Hepatocyte (in vitro differentiated cells): ENCODE measurements around the gene GATAD2A. TPM values are rescaled to one million over a fixed set of nuclear protein-coding genes. Genes with fewer than 3 reads are reported as not detected.

ENCODE experiments used
- DNase-seq: peaks from one replicate; pipeline ENCODE4 v3.0.0-alpha.2; 2016; ENCODE audit warnings: low spot score
- H2AFZ ChIP-seq: fragments of 200-600 bp; sonication (generic); 2 replicates; pipeline ENCODE4 v1.6.0; 2016; ENCODE audit warnings: antibody characterized with exemption, mild to moderate bottlenecking
- H3K27ac ChIP-seq: fragments of 200-600 bp; sonication (generic); 2 replicates; pipeline ENCODE4 v1.5.1; 2016; ENCODE audit warnings: mild to moderate bottlenecking
- H3K27me3 ChIP-seq: fragments of 200-600 bp; sonication (generic); 2 replicates; pipeline ENCODE4 v1.6.1; 2016
- H3K36me3 ChIP-seq: fragments of 200-600 bp; sonication (generic); replicated peaks from 2 replicates; pipeline ENCODE4 v1.5.1; 2016; ENCODE audit warnings: low read depth; ENCODE audit not compliant: insufficient read depth
- H3K4me1 ChIP-seq: fragments of 200-600 bp; sonication (generic); 2 replicates; pipeline ENCODE4 v1.5.1; 2016; ENCODE audit warnings: mild to moderate bottlenecking, moderate library complexity; ENCODE audit not compliant: insufficient read depth
- H3K4me2 ChIP-seq: fragments of 200-600 bp; sonication (generic); 2 replicates; pipeline ENCODE4 v1.6.0; 2016
- H3K4me3 ChIP-seq: fragments of 200-600 bp; sonication (generic); 2 replicates; pipeline ENCODE4 v1.5.1; 2016; ENCODE audit warnings: mild to moderate bottlenecking
- H3K79me2 ChIP-seq: fragments of 200-600 bp; sonication (generic); 2 replicates; pipeline ENCODE4 v1.6.0; 2017; ENCODE audit warnings: mild to moderate bottlenecking
- H3K9me2 ChIP-seq: fragments of 200-600 bp; sonication (generic); replicated peaks from 2 replicates; pipeline ENCODE4 v1.6.0; 2017; ENCODE audit warnings: mild to moderate bottlenecking; ENCODE audit not compliant: insufficient read depth
- H3K9me3 ChIP-seq: fragments of 200-600 bp; sonication (generic); 2 replicates; pipeline ENCODE4 v1.5.1; 2016; ENCODE audit warnings: low read depth, mild to moderate bottlenecking
- H4K20me1 ChIP-seq: fragments of 200-600 bp; sonication (generic); 2 replicates; pipeline ENCODE4 v1.6.0; 2016; ENCODE audit warnings: mild to moderate bottlenecking; ENCODE audit not compliant: insufficient read depth, poor library complexity, severe bottlenecking
- CTCF ChIP-seq: fragments of 200-600 bp; sonication (generic); IDR thresholded peaks from 2 replicates; pipeline ENCODE4 v1.5.1; 2016; ENCODE audit warnings: antibody characterized with exemption, mild to moderate bottlenecking; ENCODE audit not compliant: poor library complexity
- EZH2 ChIP-seq: fragments of 200-600 bp; sonication (generic); IDR thresholded peaks from 2 replicates; pipeline ENCODE4 v1.6.1; 2016; ENCODE audit warnings: antibody characterized with exemption, mild to moderate bottlenecking, borderline replicate concordance
- EZH2phosphoT487 ChIP-seq: fragments of 200-600 bp; sonication (generic); IDR thresholded peaks from one replicate; pipeline ENCODE4 v1.6.1; 2018; ENCODE audit warnings: antibody characterized with exemption, mild to moderate bottlenecking, low read depth, moderate library complexity; ENCODE audit not compliant: unreplicated experiment, severe bottlenecking
- WGBS: methylation state at CpG from one replicate; pipeline ENCODE4 v1.1.6; 2016; ENCODE audit warnings: low lambda C conversion rate; ENCODE audit errors: missing lambda C conversion rate; 5-methylcytosine and 5-hydroxymethylcytosine counted together
- polyA plus RNA-seq: library from polyadenylated mRNA; unstranded; fragments of >200 nt; fragmentation: Nextera tagmentation; extraction: Ambion mirVana; gene quantifications from 2 replicates; pipeline ENCODE4 v1.2.1, GENCODE V29; 2016
- total RNA-seq: library from RNA; depleted of rRNA; stranded (reverse); fragments of >200 nt; gene quantifications from 2 replicates; pipeline ENCODE4 v1.2.3, GENCODE V29; 2014

The GATAD2A gene
- total and polyA plus RNA-seq, 2 experiments from 2014 or later: 35.3 to 35.7 TPM

DNA sequence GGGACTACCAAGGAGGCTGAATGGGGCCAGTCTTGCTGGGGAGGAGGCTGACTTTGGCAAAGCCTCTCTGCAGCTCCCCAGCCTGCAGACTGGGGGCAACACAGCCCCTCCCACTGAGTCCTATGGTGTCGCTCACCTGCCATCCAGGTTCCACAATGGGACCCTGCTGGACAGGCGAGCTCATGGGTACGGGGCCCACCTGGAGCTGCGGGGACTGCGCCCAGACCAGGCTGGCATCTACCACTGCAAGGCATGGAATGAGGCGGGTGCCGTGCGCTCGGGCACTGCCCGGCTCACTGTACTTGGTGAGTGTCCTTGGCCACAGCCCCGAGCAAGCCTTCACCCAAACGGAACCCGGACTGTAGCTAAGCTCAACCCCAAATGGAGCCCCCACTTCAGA, 137.6 kb downstream of the GATAD2A start:
- H3K27ac ChIP-seq: no peak overlapping the region

DNA sequence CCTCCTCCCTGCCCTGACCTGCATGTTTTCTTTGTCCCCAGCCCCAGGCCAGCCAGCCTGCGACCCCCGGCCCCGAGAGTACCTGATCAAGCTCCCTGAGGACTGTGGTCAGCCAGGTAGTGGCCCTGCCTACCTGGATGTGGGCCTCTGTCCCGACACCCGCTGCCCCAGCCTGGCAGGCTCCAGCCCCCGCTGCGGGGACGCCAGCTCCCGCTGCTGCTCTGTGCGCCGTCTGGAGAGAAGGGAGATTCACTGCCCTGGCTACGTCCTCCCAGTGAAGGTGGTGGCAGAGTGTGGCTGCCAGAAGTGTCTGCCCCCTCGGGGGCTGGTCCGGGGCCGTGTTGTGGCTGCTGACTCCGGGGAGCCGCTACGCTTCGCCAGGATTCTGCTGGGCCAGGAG, 138.2 kb downstream of the GATAD2A start:
- no peak overlapping the region for H3K4me2 ChIP-seq
- no peaks in the 10 kb centered on the region for H3K36me3 ChIP-seq
- no peaks in the 10 kb centered on the region for H3K79me2 ChIP-seq
- H3K4me1 ChIP-seq: peaks cover 4% of the 10 kb centered on the region
- H3K27ac ChIP-seq: no peak overlapping the region
- no peak overlapping the region for H2AFZ ChIP-seq
- TF ChIP-seq EZH2phosphoT487: no peak
- no peak for TF ChIP-seq CTCF
- no peak for TF ChIP-seq EZH2
- H3K4me3 ChIP-seq: no peak overlapping the region
- no peaks in the 10 kb centered on the region for H3K9me2 ChIP-seq
- no peaks in the 10 kb centered on the region for H3K27me3 ChIP-seq
- no peaks in the 10 kb centered on the region for H3K9me3 ChIP-seq
- 92% methylated on average over 19 of the region's 19 CpGs for WGBS
- H4K20me1 ChIP-seq: no peaks in the 10 kb centered on the region
- no peak for DNase-seq

More for the DNA sequence above, 137.6 kb downstream of the GATAD2A start:
- H3K4me2 ChIP-seq: no peak overlapping the region
- no peaks in the 10 kb centered on the region for H3K36me3 ChIP-seq
- no peak overlapping the region for H2AFZ ChIP-seq
- H4K20me1 ChIP-seq: no peaks in the 10 kb centered on the region
- H3K9me2 ChIP-seq: no peaks in the 10 kb centered on the region
- H3K79me2 ChIP-seq: no peaks in the 10 kb centered on the region
- no peak for TF ChIP-seq CTCF
- H3K9me3 ChIP-seq: no peaks in the 10 kb centered on the region
- DNase-seq: no peak
- WGBS: 96% methylated on average over 13 of the region's 13 CpGs
- peaks cover 10% of the 10 kb centered on the region for H3K4me1 ChIP-seq
- H3K27me3 ChIP-seq: no peaks in the 10 kb centered on the region
- H3K4me3 ChIP-seq: no peak overlapping the region

- Histone ChIP-seq H4K20me1 (no peaks in the 10 kb centered on the region), H3K4me2 (no peak overlapping the region), H3K4me3 (no peak overlapping the region), H2AFZ (no peak overlapping the region), H3K36me3 (no peaks in the 10 kb centered on the region), H3K9me2 (no peaks in the 10 kb centered on the region), H3K9me3 (no peaks in the 10 kb centered on the region), H3K79me2 (no peaks in the 10 kb centered on the region), H3K27ac (no peak overlapping the region), H3K27me3 (no peaks in the 10 kb centered on the region), H3K4me1 (no peaks in the 10 kb centered on the region)
- 98% methylated on average over 61 of the region's 75 CpGs for WGBS
- TF ChIP-seq EZH2 (no peak), CTCF (no peak), EZH2phosphoT487 (no peak)
- DNase-seq: no peak
Observed at GRCh38 chr19:19544257-19544953, 138.9 kb downstream of the GATAD2A start.
